ENCODE data around the gene SLC44A4. TPM values are rescaled to one million over a fixed set of nuclear protein-coding genes. Genes with fewer than 3 reads are reported as not detected.

SLC44A4 gene
- total RNA-seq, 1 experiment from 2014 or later, result 3.8 TPM

DNA sequence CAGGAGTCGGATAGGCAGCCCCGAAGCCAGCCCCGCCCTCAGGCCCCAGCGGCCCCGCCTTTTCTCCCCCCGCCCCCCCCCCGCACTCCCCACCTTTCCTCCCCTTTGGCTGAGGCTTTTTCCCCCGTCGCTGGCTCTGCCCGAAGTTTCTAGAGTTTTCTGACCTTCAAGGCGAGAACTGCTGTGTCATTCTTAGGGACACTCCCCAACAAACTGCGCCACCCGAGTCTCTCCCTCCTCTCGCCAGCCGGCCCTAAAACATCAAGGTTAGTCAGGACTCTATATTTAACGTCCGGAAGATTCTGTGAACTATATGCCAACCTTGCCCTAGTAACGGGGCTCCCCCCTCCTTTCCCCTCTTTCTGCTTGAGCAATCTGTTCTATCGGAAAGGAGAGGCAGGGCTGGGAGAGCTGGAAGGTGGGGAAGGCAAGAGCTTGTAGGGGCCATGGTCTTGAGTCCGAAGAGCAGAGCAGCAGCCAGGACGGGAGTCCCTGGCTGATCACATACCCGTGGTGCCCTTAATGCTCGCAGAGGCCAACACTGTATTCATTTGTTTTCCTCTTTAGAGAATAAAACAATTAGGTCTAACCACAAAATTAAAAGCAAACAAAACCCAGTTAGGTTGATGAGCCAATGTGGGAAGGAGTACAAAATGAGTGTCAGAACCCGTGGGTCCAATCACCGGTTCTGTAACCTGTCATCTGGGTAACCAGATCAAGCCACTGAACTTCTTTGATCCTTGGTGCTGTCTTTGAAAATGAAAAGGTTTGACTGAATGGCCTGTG is 56.6 kb downstream of the SLC44A4 start:
- Histone ChIP-seq H2BK120ac (ENCODE audit: low read depth, low read length, poor library complexity, severe bottlenecking) (no peak overlapping the region), H3K56ac (ENCODE audit: insufficient read length, low read depth, low read length) (no peak overlapping the region), H2BK15ac (ENCODE audit: low read depth, low read length) (no peak overlapping the region), H3K23me2 (ENCODE audit: insufficient read length, low read depth, low read length, poor library complexity, severe bottlenecking) (peaks cover 20% of the 10 kb centered on the region), H3K27me3 (ENCODE audit: insufficient read depth, low read length) (no peaks in the 10 kb centered on the region), H3K79me1 (ENCODE audit: insufficient read depth, low read depth, low read length, poor library complexity, severe bottlenecking) (no peaks in the 10 kb centered on the region), H3K9me3 (ENCODE audit: control insufficient read depth, low read depth, low read length) (no peaks in the 10 kb centered on the region), H3K14ac (ENCODE audit: insufficient read depth, low read length) (peak overlapping the region; percentile 70), H4K20me1 (ENCODE audit: control insufficient read depth, insufficient read depth, insufficient read length) (no peaks in the 10 kb centered on the region), H3K27ac (ENCODE audit: insufficient read length, low read depth, low read length) (peak overlapping the region; percentile 28), H3K9ac (ENCODE audit: extremely low read depth, insufficient read length, low read length) (peak overlapping the region; percentile 48), H3K23ac (ENCODE audit: insufficient read length, low read depth, low read length) (no peak overlapping the region), H3K4me1 (ENCODE audit: insufficient read depth, low read length) (peaks cover 5% of the 10 kb centered on the region; the same call in 1 of the 2 replicates), H4K5ac (ENCODE audit: insufficient read length, low read depth, low read length) (no peak overlapping the region), H4K91ac (ENCODE audit: insufficient read length, low read depth, low read length) (no peak overlapping the region), H2BK5ac (ENCODE audit: insufficient read length, low read length) (no peak overlapping the region), H2BK12ac (ENCODE audit: insufficient read length, low read depth, low read length) (no peak overlapping the region), H2AFZ (ENCODE audit: low read length) (no peak overlapping the region), H3K4ac (ENCODE audit: low read depth, low read length) (no peak overlapping the region), H3K79me2 (ENCODE audit: insufficient read depth, low read length) (no peaks in the 10 kb centered on the region), H3K18ac (ENCODE audit: insufficient read length, low read depth, low read length) (no peak overlapping the region), H3T11ph (ENCODE audit: low read length) (no peak overlapping the region), H2AK5ac (ENCODE audit: insufficient read length, low read length) (no peak overlapping the region), H2BK20ac (ENCODE audit: low read depth, low read length, poor library complexity, severe bottlenecking) (no peak overlapping the region), H3K4me2 (ENCODE audit: insufficient read depth, insufficient read length, low read length) (peak overlapping the region; percentile 83), H4K8ac (replicated peaks; ENCODE audit: insufficient read length, low read depth, low read length) (no peak overlapping the region)
- TF ChIP-seq, protein P1, sequence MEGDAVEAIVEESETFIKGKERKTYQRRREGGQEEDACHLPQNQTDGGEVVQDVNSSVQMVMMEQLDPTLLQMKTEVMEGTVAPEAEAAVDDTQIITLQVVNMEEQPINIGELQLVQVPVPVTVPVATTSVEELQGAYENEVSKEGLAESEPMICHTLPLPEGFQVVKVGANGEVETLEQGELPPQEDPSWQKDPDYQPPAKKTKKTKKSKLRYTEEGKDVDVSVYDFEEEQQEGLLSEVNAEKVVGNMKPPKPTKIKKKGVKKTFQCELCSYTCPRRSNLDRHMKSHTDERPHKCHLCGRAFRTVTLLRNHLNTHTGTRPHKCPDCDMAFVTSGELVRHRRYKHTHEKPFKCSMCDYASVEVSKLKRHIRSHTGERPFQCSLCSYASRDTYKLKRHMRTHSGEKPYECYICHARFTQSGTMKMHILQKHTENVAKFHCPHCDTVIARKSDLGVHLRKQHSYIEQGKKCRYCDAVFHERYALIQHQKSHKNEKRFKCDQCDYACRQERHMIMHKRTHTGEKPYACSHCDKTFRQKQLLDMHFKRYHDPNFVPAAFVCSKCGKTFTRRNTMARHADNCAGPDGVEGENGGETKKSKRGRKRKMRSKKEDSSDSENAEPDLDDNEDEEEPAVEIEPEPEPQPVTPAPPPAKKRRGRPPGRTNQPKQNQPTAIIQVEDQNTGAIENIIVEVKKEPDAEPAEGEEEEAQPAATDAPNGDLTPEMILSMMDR (conservative IDR thresholded peaks at IDR 0.05), result no peak
- DNase-seq, result peak; percentile 76
- WGBS (ENCODE audit: extremely low coverage, insufficient read length, low lambda C conversion rate), result no CpG with 5 or more reads among the region's 25 CpGs
- H3K27me3 Mint-ChIP-seq (ENCODE audit: low read depth), result peaks cover 3% of the 10 kb centered on the region
- H3K27ac Mint-ChIP-seq, result peak overlapping the region; percentile 96 to 98 (median 97)
- peaks cover 60 to 64% of the 10 kb centered on the region in 2 experiments for H3K4me1 Mint-ChIP-seq
- H3K4me3 Mint-ChIP-seq, result peak overlapping the region; percentile 88 to 91
- H3K9me3 Mint-ChIP-seq, result peaks cover 3 to 5% of the 10 kb centered on the region in 2 experiments
- H3K36me3 Mint-ChIP-seq (ENCODE audit: insufficient read depth in 1 of 3, low read depth in 3 of 3), result peaks cover 0 to 8% (median 6%) of the 10 kb centered on the region in 3 experiments; a peak in 4 of 7 replicates
